ENCODE data around the gene UBE2F. TPM values are rescaled to one million over a fixed set of nuclear protein-coding genes. Genes with fewer than 3 reads are reported as not detected.

UBE2F gene
- total RNA-seq, 1 experiment from 2014 or later, result 62.1 TPM

DNA sequence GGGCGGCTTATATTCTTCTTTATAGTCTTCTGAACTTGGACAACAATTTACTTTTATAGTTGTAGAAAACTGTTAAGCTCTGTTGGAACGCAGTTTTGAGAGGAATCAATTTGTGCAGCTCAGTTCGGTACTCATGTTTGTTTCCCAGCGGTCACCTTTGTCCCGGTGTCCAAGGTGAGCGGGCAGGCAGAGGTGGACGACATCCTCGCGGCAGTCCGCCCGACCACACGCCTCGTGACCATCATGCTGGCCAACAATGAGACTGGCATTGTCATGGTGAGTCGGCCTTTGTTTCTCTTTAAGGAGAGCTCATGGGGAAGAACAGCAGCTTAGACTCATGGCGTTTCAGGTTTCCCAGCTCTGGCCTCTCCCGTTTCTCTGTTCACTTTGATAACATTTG lies 114.7 kb downstream of the UBE2F start:
- Histone ChIP-seq H3K23ac (ENCODE audit: insufficient read length, low read depth, low read length) (no peak overlapping the region), H3K4me1 (ENCODE audit: insufficient read depth, low read length) (no peaks in the 10 kb centered on the region), H2BK5ac (ENCODE audit: insufficient read length, low read length) (no peak overlapping the region), H4K91ac (ENCODE audit: insufficient read length, low read depth, low read length) (no peak overlapping the region), H3K4me2 (ENCODE audit: insufficient read depth, insufficient read length, low read length) (no peak overlapping the region), H2BK120ac (ENCODE audit: low read depth, low read length, poor library complexity, severe bottlenecking) (no peak overlapping the region), H2AK5ac (ENCODE audit: insufficient read length, low read length) (no peak overlapping the region), H3K4ac (ENCODE audit: low read depth, low read length) (no peak overlapping the region), H4K8ac (replicated peaks; ENCODE audit: insufficient read length, low read depth, low read length) (no peak overlapping the region), H4K20me1 (ENCODE audit: control insufficient read depth, insufficient read depth, insufficient read length) (no peaks in the 10 kb centered on the region), H3K23me2 (ENCODE audit: insufficient read length, low read depth, low read length, poor library complexity, severe bottlenecking) (no peaks in the 10 kb centered on the region), H3K9me3 (ENCODE audit: control insufficient read depth, low read depth, low read length) (no peaks in the 10 kb centered on the region), H3K18ac (ENCODE audit: insufficient read length, low read depth, low read length) (no peak overlapping the region), H4K5ac (ENCODE audit: insufficient read length, low read depth, low read length) (no peak overlapping the region), H3K14ac (ENCODE audit: insufficient read depth, low read length) (no peak overlapping the region), H3K27ac (ENCODE audit: insufficient read length, low read depth, low read length) (no peak overlapping the region), H2BK20ac (ENCODE audit: low read depth, low read length, poor library complexity, severe bottlenecking) (no peak overlapping the region), H3K27me3 (ENCODE audit: insufficient read depth, low read length) (no peaks in the 10 kb centered on the region), H3K9ac (ENCODE audit: extremely low read depth, insufficient read length, low read length) (no peak overlapping the region), H2BK15ac (ENCODE audit: low read depth, low read length) (no peak overlapping the region), H2BK12ac (ENCODE audit: insufficient read length, low read depth, low read length) (no peak overlapping the region), H3T11ph (ENCODE audit: low read length) (no peak overlapping the region), H3K79me2 (ENCODE audit: insufficient read depth, low read length) (no peaks in the 10 kb centered on the region), H2AFZ (ENCODE audit: low read length) (no peak overlapping the region), H3K56ac (ENCODE audit: insufficient read length, low read depth, low read length) (no peak overlapping the region), H3K79me1 (ENCODE audit: insufficient read depth, low read depth, low read length, poor library complexity, severe bottlenecking) (peaks cover 2% of the 10 kb centered on the region)
- Mint-ChIP-seq H3K27me3 (ENCODE audit: low read depth) (no peaks in the 10 kb centered on the region), H3K36me3 (ENCODE audit: insufficient read depth in 1 of 3, low read depth in 3 of 3) (peaks cover 62 to 84% (median 76%) of the 10 kb centered on the region in 3 experiments), H3K9me3 (peaks cover 0 to 5% of the 10 kb centered on the region in 2 experiments; a peak in 1 of 5 replicates), H3K4me1 (peaks cover 28 to 29% of the 10 kb centered on the region in 2 experiments), H3K4me3 (no peak overlapping the region), H3K27ac (peak overlapping the region; percentile 70 to 90 (median 82); a peak in 4 of 7 replicates)
- no peak for TF ChIP-seq CTCF (conservative IDR thresholded peaks at IDR 0.05)
- WGBS (ENCODE audit: extremely low coverage, insufficient read length, low lambda C conversion rate), result no CpG with 5 or more reads among the region's 16 CpGs
- DNase-seq, result no peak

Data from H9 (cell line).